ENCODE data around the gene TPBGL. TPM values are rescaled to one million over a fixed set of nuclear protein-coding genes. Genes with fewer than 3 reads are reported as not detected.

TPBGL gene
- total RNA-seq, 1 donor from 2014 or later, result 7.0 TPM

DNA sequence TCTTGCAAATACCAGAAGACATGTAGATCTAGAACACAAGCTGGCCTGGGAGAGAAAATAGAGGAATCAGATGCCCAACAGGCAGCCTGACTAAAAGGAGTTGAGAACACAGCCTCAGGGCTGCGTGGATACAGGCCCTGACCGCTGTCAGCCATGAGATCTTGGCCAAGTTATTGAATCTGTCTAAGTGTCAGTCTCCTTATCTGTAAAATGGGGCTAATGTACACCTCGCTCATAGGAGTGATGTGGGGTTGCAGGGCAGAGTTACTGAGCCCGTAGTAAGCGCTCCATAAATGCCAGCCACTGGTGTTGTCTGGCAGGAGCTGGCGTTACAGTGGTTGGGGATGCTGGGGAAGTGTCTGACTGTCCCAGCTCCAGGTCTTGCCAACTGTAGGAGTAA is 38.4 kb upstream of the TPBGL start:
- H3K4me3 Mint-ChIP-seq (ENCODE audit: unreplicated experiment), result no peak overlapping the region
- no peaks in the 10 kb centered on the region for H3K36me3 Mint-ChIP-seq (ENCODE audit: low read depth, unreplicated experiment)
- peaks cover 10% of the 10 kb centered on the region for H3K27me3 Mint-ChIP-seq (ENCODE audit: unreplicated experiment)
- TF ChIP-seq CTCF (IDR thresholded peaks at IDR 0.05; ENCODE audit: unreplicated experiment), result no peak
- H3K9me3 Mint-ChIP-seq (ENCODE audit: unreplicated experiment), result no peaks in the 10 kb centered on the region
- DNase-seq (ENCODE audit: low spot score), result no peak
- H3K27ac Mint-ChIP-seq (ENCODE audit: unreplicated experiment), result peak overlapping the region; percentile 15
- peaks cover 30% of the 10 kb centered on the region for H3K4me1 Mint-ChIP-seq (ENCODE audit: unreplicated experiment)

GRCh38 chr11:75203138-75203537 is 37.4 kb upstream of the TPBGL start:
- peaks cover 29% of the 10 kb centered on the region for H3K4me1 Mint-ChIP-seq (ENCODE audit: unreplicated experiment)
- no peak for TF ChIP-seq CTCF (IDR thresholded peaks at IDR 0.05; ENCODE audit: unreplicated experiment)
- no peak overlapping the region for H3K4me3 Mint-ChIP-seq (ENCODE audit: unreplicated experiment)
- H3K36me3 Mint-ChIP-seq (ENCODE audit: low read depth, unreplicated experiment), result no peaks in the 10 kb centered on the region
- DNase-seq (ENCODE audit: low spot score), result no peak
- peaks cover 5% of the 10 kb centered on the region for H3K27me3 Mint-ChIP-seq (ENCODE audit: unreplicated experiment)
- no peak overlapping the region for H3K27ac Mint-ChIP-seq (ENCODE audit: unreplicated experiment)
- H3K9me3 Mint-ChIP-seq (ENCODE audit: unreplicated experiment), result no peaks in the 10 kb centered on the region

DNA sequence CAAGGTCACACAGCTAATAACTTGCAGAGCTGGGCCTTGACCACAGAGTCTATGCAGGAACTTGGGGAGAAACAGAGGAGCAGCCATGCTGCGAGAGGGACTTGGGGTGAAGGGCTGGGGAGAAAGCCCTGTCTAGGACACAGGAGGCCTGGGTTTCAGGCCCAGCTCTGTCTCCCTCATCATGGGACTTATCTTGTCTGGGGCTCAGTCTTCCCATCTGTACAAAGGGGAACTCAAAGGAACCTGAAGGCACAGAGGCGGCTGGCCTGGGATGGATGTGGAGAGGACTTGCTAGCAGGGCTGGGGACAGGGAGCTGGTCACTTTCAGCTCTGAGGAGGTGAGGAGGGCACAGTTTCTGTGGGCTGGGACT is 36.9 kb upstream of the TPBGL start:
- no peak for TF ChIP-seq CTCF (IDR thresholded peaks at IDR 0.05; ENCODE audit: unreplicated experiment)
- no peak overlapping the region for H3K27ac Mint-ChIP-seq (ENCODE audit: unreplicated experiment)
- H3K36me3 Mint-ChIP-seq (ENCODE audit: low read depth, unreplicated experiment), result no peaks in the 10 kb centered on the region
- DNase-seq (ENCODE audit: low spot score), result no peak
- no peak overlapping the region for H3K4me3 Mint-ChIP-seq (ENCODE audit: unreplicated experiment)
- peaks cover 25% of the 10 kb centered on the region for H3K4me1 Mint-ChIP-seq (ENCODE audit: unreplicated experiment)
- peaks cover 4% of the 10 kb centered on the region for H3K27me3 Mint-ChIP-seq (ENCODE audit: unreplicated experiment)
- no peaks in the 10 kb centered on the region for H3K9me3 Mint-ChIP-seq (ENCODE audit: unreplicated experiment)

GRCh38 chr11:75204012-75204674 is 36.4 kb upstream of the TPBGL start:
- DNase-seq (ENCODE audit: low spot score), result no peak
- TF ChIP-seq CTCF (IDR thresholded peaks at IDR 0.05; ENCODE audit: unreplicated experiment), result no peak
- H3K27ac Mint-ChIP-seq (ENCODE audit: unreplicated experiment), result no peak overlapping the region
- H3K4me3 Mint-ChIP-seq (ENCODE audit: unreplicated experiment), result no peak overlapping the region
- no peaks in the 10 kb centered on the region for H3K9me3 Mint-ChIP-seq (ENCODE audit: unreplicated experiment)
- H3K4me1 Mint-ChIP-seq (ENCODE audit: unreplicated experiment), result peaks cover 20% of the 10 kb centered on the region
- H3K27me3 Mint-ChIP-seq (ENCODE audit: unreplicated experiment), result peaks cover 4% of the 10 kb centered on the region
- H3K36me3 Mint-ChIP-seq (ENCODE audit: low read depth, unreplicated experiment), result no peaks in the 10 kb centered on the region

- Mint-ChIP-seq H3K36me3 (ENCODE audit: low read depth, unreplicated experiment) (no peaks in the 10 kb centered on the region), H3K27me3 (ENCODE audit: unreplicated experiment) (peaks cover 4% of the 10 kb centered on the region), H3K9me3 (ENCODE audit: unreplicated experiment) (no peaks in the 10 kb centered on the region), H3K4me3 (ENCODE audit: unreplicated experiment) (no peak overlapping the region), H3K4me1 (ENCODE audit: unreplicated experiment) (peaks cover 15% of the 10 kb centered on the region), H3K27ac (ENCODE audit: unreplicated experiment) (no peak overlapping the region)
- DNase-seq (ENCODE audit: low spot score), result peak; percentile 95
- peak; percentile 91 for TF ChIP-seq CTCF (IDR thresholded peaks at IDR 0.05; ENCODE audit: unreplicated experiment)
Measured at GRCh38 chr11:75204685-75205563, 35.6 kb upstream of the TPBGL start.
